SH-SY5Y (cell line): Measurements from ENCODE around the gene ILF2.

Experiments used
- GATA2 ChIP-seq: IDR thresholded peaks from 2 replicates; pipeline ENCODE4 v1.6.1; 2011; ENCODE audit warnings: mild to moderate bottlenecking, low read depth, low read length
- GATA3 ChIP-seq: IDR thresholded peaks from 2 replicates; pipeline ENCODE4 v1.6.1; 2011; ENCODE audit warnings: low read depth, mild to moderate bottlenecking, low read length, moderate library complexity

Gene ILF2

GRCh38 chr1:153646672-153647345 lies 24.0 kb downstream of the ILF2 start:
- TF ChIP-seq GATA2 (no peak), GATA3 (no peak)

GRCh38 chr1:153643816-153644215 lies 27.0 kb downstream of the ILF2 start:
- no peak for TF ChIP-seq GATA3
- TF ChIP-seq GATA2: no peak

- TF ChIP-seq GATA3 (no peak), GATA2 (no peak)
Observed at GRCh38 chr1:153643100-153643499, 27.7 kb downstream of the ILF2 start.

DNA sequence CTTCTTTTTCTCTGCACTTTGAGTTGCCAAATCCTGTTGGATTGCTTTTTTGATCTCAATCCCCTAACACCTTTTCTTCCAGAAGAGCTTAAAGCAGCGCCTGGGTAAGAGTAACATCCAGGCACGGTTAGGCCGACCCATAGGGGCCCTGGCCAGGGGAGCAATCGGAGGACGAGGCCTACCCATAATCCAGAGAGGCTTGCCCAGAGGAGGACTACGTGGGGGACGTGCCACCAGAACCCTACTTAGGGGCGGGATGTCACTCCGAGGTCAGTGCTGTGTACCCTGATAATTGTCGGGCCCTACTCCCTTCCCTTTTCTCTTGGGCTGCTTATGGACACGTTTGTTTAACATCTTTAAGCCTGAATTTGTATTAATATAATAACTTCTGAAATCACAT lies 28.6 kb downstream of the ILF2 start:
- no peak for TF ChIP-seq GATA3
- no peak for TF ChIP-seq GATA2

DNA sequence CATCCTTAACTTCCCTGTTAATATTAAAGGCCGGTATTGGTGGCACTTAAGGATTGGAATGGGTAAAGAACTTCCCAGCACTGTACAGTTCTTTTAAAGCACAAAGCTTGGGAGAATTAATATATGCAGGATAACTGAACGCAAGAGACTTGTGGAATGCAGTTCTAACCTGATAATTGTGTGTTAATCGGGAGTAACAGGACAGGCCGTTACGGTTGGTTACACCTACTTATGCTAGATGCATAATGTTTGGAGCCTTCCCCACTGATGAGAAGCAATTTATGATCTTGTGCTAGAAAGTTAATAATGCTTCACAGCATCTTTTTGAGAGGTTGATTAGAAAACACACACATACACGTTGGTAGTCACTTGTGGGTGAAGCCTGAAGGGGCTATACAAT lies 29.9 kb downstream of the ILF2 start:
- TF ChIP-seq GATA3: no peak
- no peak for TF ChIP-seq GATA2

DNA sequence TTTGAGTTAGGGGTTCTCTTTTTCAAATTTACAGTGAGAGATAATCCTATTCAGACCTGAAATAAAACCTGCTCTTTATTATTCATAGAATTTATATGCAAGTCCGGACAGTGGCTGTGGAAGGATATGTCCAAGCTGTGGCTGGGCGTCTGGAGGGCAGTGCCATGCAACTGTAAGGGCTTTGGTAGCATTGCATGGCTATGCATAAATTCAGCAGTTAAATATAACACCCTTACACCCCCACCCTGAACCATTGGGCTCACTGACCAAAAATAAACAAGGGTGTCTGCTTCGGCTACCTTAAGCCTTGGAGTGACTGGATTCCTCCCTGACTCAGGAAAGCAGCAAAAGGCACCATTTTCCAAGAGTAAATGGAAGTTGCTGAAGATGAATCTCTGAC lies 31.5 kb downstream of the ILF2 start:
- TF ChIP-seq GATA3: no peak
- no peak for TF ChIP-seq GATA2

DNA sequence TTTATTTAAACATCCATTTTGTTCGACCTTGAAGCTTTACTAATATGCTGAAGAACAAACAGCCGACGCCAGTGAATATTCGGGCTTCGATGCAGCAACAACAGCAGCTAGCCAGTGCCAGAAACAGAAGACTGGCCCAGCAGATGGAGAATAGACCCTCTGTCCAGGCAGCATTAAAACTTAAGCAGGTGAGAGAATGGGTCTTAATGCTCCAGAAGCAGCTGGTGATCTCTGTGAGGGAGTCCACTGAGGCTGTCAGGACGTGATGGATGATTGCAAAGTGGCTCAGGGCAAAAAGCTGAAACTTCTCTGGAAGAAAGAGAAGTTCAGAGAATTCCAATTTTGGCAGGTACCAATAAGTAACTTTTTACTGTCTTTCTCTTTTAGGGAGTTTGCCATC lies 32.5 kb downstream of the ILF2 start:
- TF ChIP-seq GATA2: no peak
- TF ChIP-seq GATA3: no peak

DNA sequence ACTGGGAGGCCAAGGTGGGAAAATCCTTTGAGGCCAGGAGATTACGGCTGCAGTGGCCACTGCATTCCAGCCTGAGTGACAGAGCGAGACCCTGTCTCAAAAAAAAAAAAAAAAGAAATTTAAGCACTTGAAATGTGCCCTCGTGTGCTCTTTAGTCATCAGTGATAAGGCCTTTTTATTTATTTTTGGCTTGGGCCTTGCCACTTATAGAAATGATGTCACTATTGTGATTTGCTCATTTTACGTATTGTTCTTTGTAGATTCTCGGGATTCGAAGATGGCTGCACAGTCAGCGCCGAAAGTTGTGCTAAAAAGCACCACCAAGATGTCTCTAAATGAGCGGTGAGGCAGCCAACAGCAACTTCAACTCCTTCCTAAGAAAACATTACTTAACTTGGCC lies 34.5 kb downstream of the ILF2 start:
- TF ChIP-seq GATA3: no peak
- TF ChIP-seq GATA2: no peak

- no peak for TF ChIP-seq GATA3
- TF ChIP-seq GATA2: no peak
Observed at GRCh38 chr1:153635872-153636271, 34.9 kb downstream of the ILF2 start.

DNA sequence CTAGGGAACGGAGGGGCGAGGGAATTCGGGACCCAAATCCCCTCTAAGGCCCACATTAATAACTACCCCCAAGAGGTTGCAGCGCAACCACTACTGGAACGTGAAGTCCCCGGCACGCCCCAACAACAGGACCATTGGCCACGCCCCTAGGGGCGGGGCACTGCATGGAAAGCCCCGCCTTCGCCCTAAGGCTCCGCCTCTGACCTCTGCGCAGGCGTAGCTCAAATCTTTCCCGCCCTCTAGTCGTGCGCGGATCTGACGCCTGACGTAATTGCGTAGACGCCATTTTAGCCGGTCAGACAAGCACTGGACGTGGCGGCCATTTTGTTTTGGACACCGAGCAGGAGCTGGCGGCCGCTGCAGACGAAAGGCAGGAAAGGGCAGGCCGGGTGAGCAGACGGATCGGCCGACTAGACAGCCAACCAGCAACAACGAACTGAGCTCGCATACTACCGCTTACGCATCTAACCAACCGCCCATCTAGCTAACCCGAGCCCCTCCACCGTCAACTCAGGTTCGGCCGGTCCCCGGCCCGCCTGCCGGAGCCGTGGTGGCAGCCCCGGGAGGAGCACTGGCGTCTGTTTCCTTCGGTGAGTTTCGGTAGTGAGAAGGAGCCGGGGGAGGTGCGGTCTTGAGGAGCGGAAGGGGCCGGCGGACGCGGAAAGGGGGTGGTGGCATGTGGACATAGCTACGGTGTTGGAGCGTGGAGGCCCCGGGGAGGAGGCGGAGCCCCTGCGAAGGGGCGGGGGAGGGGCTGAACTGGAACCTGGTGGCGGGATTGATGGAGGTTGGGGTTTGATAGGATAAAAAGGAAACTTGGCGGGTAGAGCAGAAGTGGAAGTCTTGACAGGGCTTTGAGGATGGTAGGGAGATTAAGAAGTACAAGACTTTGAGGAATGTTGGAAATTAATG lies 36.8 kb downstream of the ILF2 start, which contains the start of gene CHTOP:
CHTOP (plus strand) TSS at position 313 of the 912 bp plus-strand sequence. CDS start 2,523 bp downstream, outside the sequence.
- TF ChIP-seq GATA2: no peak
- no peak for TF ChIP-seq GATA3

DNA sequence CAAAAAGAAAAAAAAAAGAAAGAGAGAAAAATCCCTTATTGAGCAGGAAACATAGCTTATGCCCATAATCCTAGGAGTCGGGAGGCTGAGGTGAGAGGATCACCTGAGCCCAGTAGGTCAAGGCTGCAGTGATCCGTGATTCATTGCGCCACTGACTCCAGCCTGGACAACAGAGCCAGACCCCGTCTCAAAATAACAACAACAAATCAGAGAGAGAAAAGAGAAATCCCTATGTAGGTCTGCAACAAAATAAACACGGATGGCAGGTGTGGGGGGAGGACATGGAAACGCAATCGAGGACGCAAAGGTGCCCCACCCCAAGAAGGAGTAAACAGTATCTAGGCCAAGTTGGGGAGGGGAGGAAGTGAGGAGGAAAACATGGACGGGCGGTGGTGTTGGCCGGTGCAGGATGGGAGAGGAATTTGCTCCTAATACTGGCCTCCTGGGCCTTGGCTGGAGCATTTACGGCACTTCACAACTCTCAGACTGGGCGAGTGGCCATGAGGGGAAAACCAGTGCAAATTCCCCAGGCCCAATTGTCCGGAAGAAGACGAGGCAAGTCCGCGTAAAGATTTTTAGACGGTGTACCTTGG lies 37.5 kb downstream of the ILF2 start:
- TF ChIP-seq GATA3: no peak
- TF ChIP-seq GATA2: no peak

DNA sequence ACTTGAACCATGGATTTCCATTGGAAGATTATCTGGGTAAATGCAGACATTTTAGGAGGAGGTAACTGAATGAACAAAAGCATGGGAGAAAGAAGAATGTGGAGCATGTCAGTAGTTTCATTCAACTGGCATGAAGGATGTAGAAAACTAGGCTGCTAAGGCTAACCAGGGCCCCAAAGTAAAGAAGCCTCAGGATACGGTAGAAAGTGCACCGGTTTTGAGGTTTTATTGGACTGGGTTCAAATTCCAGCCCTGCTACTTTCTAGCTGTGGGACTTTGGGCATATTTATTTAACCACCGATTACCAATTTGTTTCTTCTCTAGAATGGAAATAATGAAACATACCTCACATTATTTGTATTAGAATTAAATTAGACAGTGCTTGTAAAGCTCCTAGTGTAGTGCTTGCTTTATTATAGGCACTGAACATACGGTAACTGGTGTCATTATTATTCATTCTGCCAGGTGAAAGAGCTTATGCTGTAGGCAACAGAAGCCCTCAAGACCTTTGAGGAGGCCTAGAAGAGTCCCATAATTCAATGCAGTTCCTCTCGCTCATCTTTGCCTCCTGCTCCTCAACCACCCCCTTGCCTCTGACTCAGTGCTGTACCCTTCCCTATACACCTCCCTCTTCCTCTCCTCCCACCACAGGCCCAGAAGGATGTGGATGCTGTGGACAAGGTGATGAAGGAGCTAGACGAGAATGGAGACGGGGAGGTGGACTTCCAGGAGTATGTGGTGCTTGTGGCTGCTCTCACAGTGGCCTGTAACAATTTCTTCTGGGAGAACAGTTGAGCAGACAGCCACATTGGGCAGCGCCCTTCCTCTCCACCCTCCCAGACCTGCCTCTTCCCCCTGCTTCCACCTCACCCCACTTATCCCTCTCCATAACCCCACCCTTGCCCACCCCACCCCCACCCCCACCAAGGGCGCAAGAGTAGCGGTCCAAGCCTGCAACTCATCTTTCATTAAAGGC lies 39.5 kb downstream of the ILF2 start:
- TF ChIP-seq GATA2 (no peak), GATA3 (no peak)

GRCh38 chr1:153630384-153630783 lies 40.4 kb downstream of the ILF2 start:
- TF ChIP-seq GATA2: no peak
- TF ChIP-seq GATA3: no peak
